Skin of body (tissue), 2 donors: Measurements from ENCODE around the gene SLC66A3. TPM values are rescaled to one million over a fixed set of nuclear protein-coding genes. Genes with fewer than 3 reads are reported as not detected.

Experiments used
- DNase-seq: peaks from one replicate; lab custom pipeline; 2025; lab: John Stamatoyannopoulos, UW
- total RNA-seq: library from RNA; depleted of rRNA; stranded (reverse); fragments of >200 nt; gene quantifications from one replicate; pipeline ENCODE4 v1.2.3, GENCODE V29; 2014

The SLC66A3 gene
- total RNA-seq, 1 donor from 2014 or later, result 18.7 TPM

- no peak for DNase-seq
Observed at GRCh38 chr2:11134349-11134748, 20.9 kb upstream of the SLC66A3 start.

- no peak for DNase-seq
Observed at GRCh38 chr2:11140492-11140891, 14.8 kb upstream of the SLC66A3 start.

GRCh38 chr2:11141319-11141718 lies 13.9 kb upstream of the SLC66A3 start:
- no peak for DNase-seq

- DNase-seq, result no peak
Observed at GRCh38 chr2:11142330-11142729, 12.9 kb upstream of the SLC66A3 start.

- DNase-seq, result no peak
Observed at GRCh38 chr2:11142987-11143386, 12.3 kb upstream of the SLC66A3 start.

DNA sequence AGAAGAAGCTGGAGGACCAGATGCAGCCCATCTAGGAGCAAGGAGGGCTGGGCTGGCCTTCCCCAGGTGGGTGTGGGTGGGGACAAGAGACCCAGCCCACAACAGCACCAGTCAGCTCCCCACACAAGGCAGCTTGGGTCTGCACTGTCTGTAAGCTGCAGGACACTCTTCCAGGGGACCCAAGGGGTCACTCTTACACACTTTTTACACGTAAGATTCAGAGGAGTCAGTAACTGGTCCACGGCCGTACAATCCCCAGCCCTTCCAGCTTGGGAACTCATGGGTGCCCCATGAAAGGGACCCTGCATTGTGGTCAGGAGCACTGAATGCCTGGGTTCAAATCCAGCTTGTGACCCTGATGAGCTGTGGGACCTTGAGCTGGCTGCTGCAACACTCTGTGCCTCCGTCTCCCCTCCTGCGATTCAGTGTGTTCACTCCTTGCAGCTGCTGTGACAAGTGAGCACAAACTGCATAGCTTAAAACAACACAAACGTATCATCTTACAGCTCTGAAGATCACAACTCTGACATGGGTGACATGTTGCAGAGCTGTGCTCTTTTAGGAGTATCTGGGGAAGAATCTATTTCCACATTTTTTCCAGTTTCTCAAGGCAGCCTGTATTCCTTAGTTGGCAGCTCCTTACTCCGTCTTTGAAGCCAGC lies 11.1 kb upstream of the SLC66A3 start:
- DNase-seq, result no peak

GRCh38 chr2:11144738-11145079 lies 10.6 kb upstream of the SLC66A3 start:
- no peak for DNase-seq

DNA sequence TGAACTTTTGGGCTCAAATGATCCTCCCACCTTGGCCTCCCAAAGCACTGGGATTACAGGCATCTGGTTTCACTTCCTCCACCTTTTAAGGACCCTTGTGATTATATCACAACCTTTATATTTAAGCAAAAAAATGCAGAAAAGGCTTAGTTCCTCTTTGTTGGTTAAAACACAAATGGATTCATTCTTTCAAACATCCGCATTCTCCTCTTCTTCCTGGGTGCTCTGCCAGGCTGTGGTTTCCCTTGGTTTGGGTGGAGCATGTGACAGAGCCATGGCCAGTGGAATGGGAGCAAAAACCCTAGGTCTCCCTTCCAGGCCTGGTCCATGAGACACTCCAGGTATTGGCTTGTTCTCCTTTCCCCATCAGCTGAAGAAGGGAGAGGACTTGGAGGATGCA lies 9.9 kb upstream of the SLC66A3 start:
- no peak for DNase-seq

- DNase-seq, result no peak
Observed at GRCh38 chr2:11146076-11146475, 9.2 kb upstream of the SLC66A3 start.

DNA sequence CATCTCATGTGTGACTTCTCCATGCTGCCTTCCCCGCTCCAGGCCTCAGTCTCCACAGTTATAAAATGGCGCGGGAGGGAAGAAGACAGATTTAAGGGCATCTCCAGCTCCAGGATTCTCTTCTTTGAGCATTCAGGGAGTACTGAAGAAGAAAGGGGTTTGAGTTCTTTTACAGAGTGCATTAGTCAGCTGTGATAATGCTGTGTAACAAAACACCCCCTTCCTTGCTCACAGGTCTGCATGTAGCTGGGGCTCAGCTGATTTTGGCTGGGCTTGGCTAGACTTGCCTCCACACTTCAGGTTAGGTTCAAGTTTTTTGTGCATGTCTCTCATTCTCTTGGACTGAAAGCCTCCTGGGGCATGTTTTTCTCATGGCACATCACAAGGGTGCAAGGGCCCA lies 8.0 kb upstream of the SLC66A3 start:
- no peak for DNase-seq

- no peak for DNase-seq
Observed at GRCh38 chr2:11152591-11152990, 2.7 kb upstream of the SLC66A3 start.

DNA sequence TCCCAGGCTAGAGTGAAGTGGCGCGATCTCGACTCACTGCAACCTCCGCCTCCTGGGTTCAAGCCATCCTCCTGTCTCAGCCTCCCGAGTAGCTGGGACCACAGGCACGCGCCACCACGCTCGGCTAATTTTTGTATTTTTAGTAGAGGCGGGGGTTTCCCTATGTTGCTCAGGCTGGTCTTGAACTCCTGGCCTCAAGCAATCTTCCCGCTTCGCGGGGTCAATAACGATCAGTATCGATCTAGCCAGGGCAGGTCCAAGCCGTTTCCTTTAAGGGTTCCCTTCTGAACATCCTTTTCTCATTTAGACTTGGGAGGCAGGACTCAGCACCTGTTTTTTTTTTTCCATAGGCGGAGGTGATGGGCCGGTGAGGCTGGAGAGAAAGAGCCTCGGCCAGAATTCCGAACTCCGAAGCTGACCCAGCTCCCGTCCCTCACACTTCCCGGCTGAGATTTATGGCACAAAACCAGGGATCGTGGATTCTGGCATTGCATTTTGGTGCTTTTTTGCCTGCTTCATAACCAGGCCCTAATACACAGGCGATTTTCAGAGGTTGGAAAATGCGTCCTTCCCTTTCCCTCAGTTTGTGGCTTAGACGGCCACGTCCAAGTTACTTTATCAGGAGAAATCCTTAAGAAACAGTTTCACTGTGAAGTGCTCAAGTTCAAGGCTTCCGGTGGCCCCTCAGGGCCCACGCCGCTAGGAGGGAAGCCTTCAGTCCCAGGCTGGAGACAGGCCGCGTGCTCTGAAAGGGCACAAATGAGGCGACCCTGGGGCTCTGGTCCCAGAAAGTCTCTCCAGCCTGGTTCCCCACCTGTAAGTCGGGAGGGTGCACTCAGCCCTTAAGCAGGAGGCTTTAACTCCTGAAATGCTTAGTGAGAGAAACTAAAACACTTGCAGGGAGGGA lies 998 bp upstream of the SLC66A3 start:
- no peak for DNase-seq

DNA sequence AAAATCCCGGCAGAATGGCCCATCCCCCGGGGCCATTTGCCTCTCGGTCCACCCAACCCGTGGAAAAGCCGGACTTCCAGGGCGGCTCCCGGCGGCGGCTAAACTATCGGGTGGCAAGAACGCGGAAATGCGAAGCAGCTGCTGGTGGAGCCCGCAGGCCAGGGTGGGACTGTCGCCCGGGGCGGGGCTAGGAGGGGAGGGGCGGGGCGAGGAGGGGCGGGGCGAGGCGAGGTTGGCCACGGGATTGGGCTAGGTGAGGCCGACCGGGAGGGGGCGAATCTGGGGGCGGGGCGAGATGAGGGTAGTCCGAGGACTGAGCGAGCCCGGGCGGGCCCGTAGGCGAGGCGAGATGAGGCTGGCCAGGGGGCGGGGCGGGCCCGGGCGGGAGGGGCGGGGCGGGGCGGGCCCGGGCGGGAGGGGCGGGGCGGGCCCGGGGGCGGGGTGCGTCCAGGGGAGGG lies 315 bp upstream of the SLC66A3 start:
- DNase-seq, result peak; percentile 93

DNA sequence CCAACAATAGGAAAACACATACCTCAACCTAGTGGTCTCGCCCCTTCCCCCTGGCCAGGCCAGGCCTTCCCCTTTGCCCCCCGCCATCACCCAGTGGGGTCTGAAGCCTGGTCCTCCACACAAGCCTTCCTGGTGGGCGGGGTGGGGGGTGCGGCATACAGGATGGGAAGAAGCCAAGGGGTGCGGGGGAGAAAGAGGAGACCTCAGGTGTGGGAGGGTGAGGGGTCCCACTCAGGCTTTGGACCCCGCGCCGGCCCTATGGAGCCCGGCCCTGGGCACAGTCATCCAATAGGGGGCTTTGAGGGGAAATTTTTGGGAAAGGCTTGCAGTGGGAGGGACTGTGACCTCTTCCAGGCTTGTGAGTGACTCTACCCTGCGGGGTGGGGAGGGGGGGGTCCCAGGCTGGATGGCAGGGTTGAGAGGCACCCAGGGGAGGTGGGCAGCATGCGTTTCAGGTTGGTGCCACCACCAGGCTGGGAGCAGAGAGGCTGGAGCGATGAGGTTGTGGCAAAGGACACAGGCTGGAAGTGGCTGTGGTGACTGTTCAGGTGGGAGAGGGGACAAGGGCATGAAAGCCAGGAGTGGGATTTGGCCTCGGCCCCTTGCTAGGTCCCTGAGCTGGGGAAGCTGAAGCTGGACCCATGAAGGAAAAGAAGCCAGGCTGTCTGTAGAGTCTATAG lies 1.3 kb downstream of the SLC66A3 start:
- DNase-seq, result no peak

GRCh38 chr2:11157296-11157695 lies 2.0 kb downstream of the SLC66A3 start:
- DNase-seq, result no peak

DNA sequence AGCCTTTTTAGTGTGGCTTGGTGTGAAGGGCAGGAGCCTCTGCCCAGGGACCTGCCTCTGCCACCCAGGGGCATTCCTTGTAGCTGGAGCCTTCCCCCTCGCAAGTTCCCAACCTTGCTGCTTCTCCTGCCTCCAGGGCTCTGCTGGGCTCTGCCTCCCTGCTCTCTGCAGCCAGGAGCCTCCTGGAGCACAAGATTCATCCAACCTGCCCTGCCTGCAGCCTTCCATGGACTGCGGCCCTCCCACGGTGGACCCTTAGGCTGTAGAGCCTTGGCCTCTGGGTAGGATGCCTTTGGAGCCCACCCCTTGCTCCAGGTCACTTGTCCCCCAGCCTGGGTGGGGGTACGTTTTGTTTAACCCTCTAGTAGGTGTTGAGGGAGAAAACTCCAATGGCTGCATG lies 2.5 kb downstream of the SLC66A3 start:
- DNase-seq, result no peak

GRCh38 chr2:11158916-11159573 lies 3.8 kb downstream of the SLC66A3 start:
- DNase-seq, result no peak

DNA sequence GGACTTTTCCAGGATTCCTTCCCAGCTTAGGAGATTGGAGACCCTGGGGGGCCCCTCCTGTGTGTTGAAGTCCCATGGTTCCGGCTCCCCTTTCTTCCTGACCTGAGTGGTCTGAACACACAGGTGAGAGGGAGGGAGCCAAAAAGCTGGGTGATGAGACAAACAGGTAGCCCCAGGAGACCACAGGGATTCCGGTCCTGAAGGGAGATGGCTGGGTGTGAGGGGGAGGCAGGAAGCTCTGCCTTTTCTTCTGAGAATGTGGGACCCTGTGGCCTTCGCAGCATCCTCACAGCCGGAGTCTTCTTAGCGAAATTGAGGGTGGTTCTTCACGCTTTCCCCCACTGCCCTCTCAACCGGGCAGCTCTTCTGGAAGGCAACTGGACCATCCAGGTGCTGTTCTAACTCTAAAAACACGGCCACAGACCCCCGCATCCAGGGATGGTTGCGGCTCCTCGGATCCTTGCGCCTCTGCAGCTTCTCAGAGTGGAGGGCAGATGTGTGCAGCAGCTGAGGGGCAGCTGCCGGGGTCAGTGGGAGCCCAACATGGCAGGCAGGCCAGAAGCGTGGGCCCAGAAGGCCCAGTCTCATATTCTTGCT lies 4.4 kb downstream of the SLC66A3 start:
- DNase-seq, result no peak

DNA sequence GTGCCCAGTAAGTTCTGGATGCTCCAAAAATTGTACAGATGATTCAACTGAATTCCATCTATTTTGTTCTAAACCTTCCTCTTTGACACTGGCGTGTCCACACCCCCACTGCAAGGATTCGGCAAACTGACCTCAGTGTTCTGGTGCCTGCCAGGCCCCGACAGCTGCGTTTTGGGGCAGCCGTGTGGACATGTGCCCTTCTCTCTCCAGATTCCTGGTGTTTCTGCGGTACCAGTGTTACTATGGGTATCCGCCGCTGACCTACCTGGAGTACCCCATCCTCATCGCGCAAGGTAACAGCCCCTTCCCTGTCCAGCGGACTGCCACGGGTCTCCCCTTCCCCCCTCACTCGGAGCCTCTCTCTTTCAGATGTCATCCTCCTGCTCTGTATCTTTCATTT lies 5.0 kb downstream of the SLC66A3 start:
- DNase-seq, result no peak

GRCh38 chr2:11160731-11161455 lies 5.6 kb downstream of the SLC66A3 start:
- no peak for DNase-seq

DNA sequence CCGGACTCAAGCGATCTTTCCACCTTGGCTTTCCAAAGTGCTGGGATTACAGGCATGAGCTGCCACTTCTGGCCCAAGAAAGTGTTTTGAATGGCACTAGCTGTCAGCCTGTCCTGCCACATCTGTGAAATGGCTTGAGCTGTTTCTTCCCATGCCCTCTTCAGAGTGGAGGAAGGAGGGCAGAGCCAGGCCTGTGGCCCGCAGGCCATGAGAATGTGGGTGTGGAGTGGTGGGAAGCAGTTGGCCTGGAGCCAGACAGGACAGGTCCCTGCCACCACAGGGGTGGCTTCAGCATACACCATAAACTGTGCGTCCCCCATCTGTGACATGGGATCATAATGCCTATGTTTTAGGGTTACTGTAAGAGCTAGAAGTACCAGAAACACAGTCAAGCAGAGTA lies 6.5 kb downstream of the SLC66A3 start:
- no peak for DNase-seq
